ENCODE results near the gene JADE1. TPM values are rescaled to one million over a fixed set of nuclear protein-coding genes. Genes with fewer than 3 reads are reported as not detected.

The JADE1 gene
- total RNA-seq, 4 donors from 2014 or later: 18.7 to 50.2 (median 35.7) TPM

GRCh38 chr4:128837679-128838078, 28.2 kb downstream of the JADE1 start:
- no peak for DNase-seq
- intact Hi-C loops (cut with DNase I; ENCODE audit: low total_unique reads): no loop called here
- H3K4me3 ChIP-seq: no peak overlapping the region
- no peak for TF ChIP-seq CTCF (IDR thresholded peaks at IDR 0.05)
- no peak for TF ChIP-seq POLR2A (IDR thresholded peaks at IDR 0.05)
- no peaks in the 10 kb centered on the region for H3K4me1 ChIP-seq
- no peaks in the 10 kb centered on the region for H3K9me3 ChIP-seq
- no peaks in the 10 kb centered on the region for H3K36me3 ChIP-seq
- no peak overlapping the region for H3K27ac ChIP-seq
- no peaks in the 10 kb centered on the region for H3K27me3 ChIP-seq

GRCh38 chr4:128840711-128841318, 31.3 kb downstream of the JADE1 start:
- intact Hi-C loops (cut with DNase I; ENCODE audit: low total_unique reads): no loop called here

GRCh38 chr4:128841402-128841801, 31.9 kb downstream of the JADE1 start:
- no peak for DNase-seq
- no peak overlapping the region for H3K4me3 ChIP-seq
- TF ChIP-seq POLR2A (IDR thresholded peaks at IDR 0.05): no peak
- TF ChIP-seq CTCF (IDR thresholded peaks at IDR 0.05): no peak
- no peaks in the 10 kb centered on the region for H3K4me1 ChIP-seq
- intact Hi-C loops (cut with DNase I; ENCODE audit: low total_unique reads): no loop called here
- H3K27ac ChIP-seq: no peak overlapping the region
- H3K27me3 ChIP-seq: no peaks in the 10 kb centered on the region
- no peaks in the 10 kb centered on the region for H3K36me3 ChIP-seq
- no peaks in the 10 kb centered on the region for H3K9me3 ChIP-seq

More at GRCh38 chr4:128840711-128841318, 31.3 kb downstream of the JADE1 start:
- H3K27me3 ChIP-seq: no peaks in the 10 kb centered on the region
- no peak overlapping the region for H3K4me3 ChIP-seq
- H3K9me3 ChIP-seq: no peaks in the 10 kb centered on the region
- TF ChIP-seq POLR2A (IDR thresholded peaks at IDR 0.05) (no peak), CTCF (IDR thresholded peaks at IDR 0.05) (no peak)
- H3K27ac ChIP-seq: no peak overlapping the region
- no peaks in the 10 kb centered on the region for H3K4me1 ChIP-seq
- no peaks in the 10 kb centered on the region for H3K36me3 ChIP-seq
- DNase-seq: no peak

DNA sequence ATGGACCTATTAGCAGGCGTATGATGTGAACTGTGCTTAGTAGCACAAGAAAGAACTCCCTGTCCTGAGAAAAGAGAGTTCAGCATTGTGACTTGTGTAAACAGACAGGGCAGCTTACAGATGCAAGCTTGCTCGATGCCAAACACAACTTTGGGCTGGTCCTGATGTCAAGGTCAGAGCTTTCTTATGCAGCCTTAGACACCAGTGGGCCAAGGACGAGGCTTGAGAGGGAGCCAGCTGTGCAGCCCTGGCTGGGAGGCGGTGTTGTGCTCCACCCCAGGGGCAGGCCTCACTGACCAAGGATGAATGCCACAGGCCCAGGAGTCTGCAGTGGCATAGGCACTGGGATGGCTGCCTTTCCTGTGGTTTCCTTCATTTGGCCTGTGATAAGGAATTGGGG, 35.4 kb downstream of the JADE1 start:
- intact Hi-C loops (cut with DNase I; ENCODE audit: low total_unique reads): no loop called here
- no peak for DNase-seq
- H3K4me1 ChIP-seq: no peaks in the 10 kb centered on the region
- no peaks in the 10 kb centered on the region for H3K9me3 ChIP-seq
- H3K27me3 ChIP-seq: no peaks in the 10 kb centered on the region
- no peak for TF ChIP-seq POLR2A (IDR thresholded peaks at IDR 0.05)
- no peak for TF ChIP-seq CTCF (IDR thresholded peaks at IDR 0.05)
- H3K4me3 ChIP-seq: no peak overlapping the region
- H3K27ac ChIP-seq: no peak overlapping the region
- H3K36me3 ChIP-seq: no peaks in the 10 kb centered on the region

DNA sequence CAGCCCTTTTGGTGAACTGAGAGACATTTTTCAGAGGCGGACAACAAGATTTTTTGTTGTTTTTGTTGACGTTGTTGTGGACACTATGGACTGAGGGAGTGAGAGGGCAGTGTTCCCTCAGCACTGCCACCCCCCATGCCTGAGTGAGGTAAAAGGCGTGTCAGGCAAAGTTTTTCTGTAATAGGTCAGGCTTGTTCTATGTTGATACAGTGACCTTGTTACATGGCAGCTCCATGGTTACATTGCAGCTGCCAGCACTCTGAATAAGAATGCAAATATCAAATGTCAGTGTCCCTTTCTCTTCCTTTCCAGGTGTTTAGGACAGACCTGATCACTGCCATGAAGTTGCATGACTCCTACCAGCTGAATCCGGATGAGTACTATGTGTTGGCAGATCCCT, 36.6 kb downstream of the JADE1 start:
- DNase-seq: no peak
- H3K27me3 ChIP-seq: no peaks in the 10 kb centered on the region
- intact Hi-C loops (cut with DNase I; ENCODE audit: low total_unique reads): no loop called here
- TF ChIP-seq POLR2A (IDR thresholded peaks at IDR 0.05): no peak
- TF ChIP-seq CTCF (IDR thresholded peaks at IDR 0.05): no peak
- no peak overlapping the region for H3K4me3 ChIP-seq
- H3K36me3 ChIP-seq: no peaks in the 10 kb centered on the region
- no peaks in the 10 kb centered on the region for H3K9me3 ChIP-seq
- H3K4me1 ChIP-seq: no peaks in the 10 kb centered on the region
- H3K27ac ChIP-seq: no peak overlapping the region
